Muscle layer of colon (tissue), 2 donors: ENCODE data around the gene BRSK2.

ENCODE experiments used
- H3K27ac ChIP-seq: one replicate; pipeline ENCODE4 v1.7.0; 2013; ENCODE audit warnings: low read depth, mild to moderate bottlenecking, low read length, moderate library complexity
- H3K27me3 ChIP-seq, 2 donors: one replicate each; pipeline ENCODE4 v1.7.0; 2013; ENCODE audit warnings: low read length in 2 of 2, mild to moderate bottlenecking in 2 of 2; ENCODE audit not compliant: insufficient read depth in 2 of 2, control insufficient read depth in 1 of 2
- H3K36me3 ChIP-seq: one replicate; pipeline ENCODE4 v1.7.0; 2013; ENCODE audit warnings: mild to moderate bottlenecking, low read length; ENCODE audit not compliant: insufficient read depth
- H3K4me1 ChIP-seq: one replicate; pipeline ENCODE4 v1.7.0; 2013; ENCODE audit warnings: mild to moderate bottlenecking, low read length; ENCODE audit not compliant: insufficient read depth
- H3K4me3 ChIP-seq, 2 donors: one replicate each; pipeline ENCODE4 v1.7.0; 2013; ENCODE audit warnings: low read length in 2 of 2, low read depth in 1 of 2, mild to moderate bottlenecking in 1 of 2, moderate library complexity in 1 of 2
- H3K9ac ChIP-seq: one replicate; pipeline ENCODE4 v1.7.0; 2013; ENCODE audit warnings: low read length
- H3K9me3 ChIP-seq: one replicate; pipeline ENCODE4 v1.7.0; 2013; ENCODE audit warnings: mild to moderate bottlenecking, low read length
- donor health status: abdominal sarcoma.
- donor health status: Adenocarcinoma of cecum.

The BRSK2 gene

DNA sequence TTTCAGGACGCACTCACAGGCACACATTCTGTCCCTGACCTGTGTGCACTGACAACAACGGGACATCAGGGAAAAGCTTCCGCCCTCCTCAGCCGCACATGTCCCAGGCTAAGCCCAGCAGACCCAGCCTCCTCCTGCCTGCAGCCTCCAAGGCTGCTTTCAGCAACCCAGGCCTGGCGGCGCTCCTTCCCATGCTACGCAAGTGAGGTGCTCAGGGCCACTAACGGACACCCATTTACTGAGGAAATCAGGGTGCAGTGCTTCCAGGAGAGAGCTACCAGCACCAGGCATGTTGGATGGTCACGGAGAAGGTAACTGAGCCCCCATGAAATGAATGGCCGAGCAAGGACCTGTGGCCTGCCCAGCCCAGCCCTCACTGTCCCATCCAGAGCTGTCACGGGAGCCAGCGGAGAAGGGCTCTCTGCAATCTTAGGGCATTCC, 90.0 kb downstream of the BRSK2 start:
- H3K9ac ChIP-seq = no peak overlapping the region

DNA sequence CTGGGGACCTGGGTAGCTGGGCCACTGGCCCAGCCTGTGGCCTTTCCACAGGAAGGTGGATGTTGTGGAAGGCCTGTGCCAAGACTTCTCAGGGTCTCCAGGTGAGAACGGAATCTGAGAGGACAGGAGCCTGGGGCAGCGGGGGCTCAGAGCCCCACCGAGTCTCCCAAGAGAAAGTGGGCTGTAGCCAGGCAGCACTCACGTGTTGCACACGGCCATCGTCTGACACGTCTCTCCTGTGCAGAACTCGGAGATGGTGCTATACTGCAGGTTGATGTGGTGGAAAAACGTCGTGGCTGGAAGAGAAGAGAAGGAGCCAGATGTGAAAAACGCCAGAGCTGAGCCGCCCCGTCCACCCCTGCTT, 90.4 kb downstream of the BRSK2 start:
- Histone ChIP-seq H3K27ac (peak overlapping the region; percentile 96), H3K9me3 (no peaks in the 10 kb centered on the region), H3K4me3 (no peak overlapping the region), H3K4me1 (peaks cover 64% of the 10 kb centered on the region), H3K9ac (no peak overlapping the region), H3K36me3 (peaks cover 56% of the 10 kb centered on the region), H3K27me3 (no peaks in the 10 kb centered on the region)

More for the DNA sequence above, 90.0 kb downstream of the BRSK2 start:
- Histone ChIP-seq H3K27ac (peak overlapping the region; percentile 96), H3K4me3 (no peak overlapping the region), H3K4me1 (peaks cover 63% of the 10 kb centered on the region), H3K36me3 (peaks cover 59% of the 10 kb centered on the region), H3K9me3 (no peaks in the 10 kb centered on the region), H3K27me3 (no peaks in the 10 kb centered on the region)

DNA sequence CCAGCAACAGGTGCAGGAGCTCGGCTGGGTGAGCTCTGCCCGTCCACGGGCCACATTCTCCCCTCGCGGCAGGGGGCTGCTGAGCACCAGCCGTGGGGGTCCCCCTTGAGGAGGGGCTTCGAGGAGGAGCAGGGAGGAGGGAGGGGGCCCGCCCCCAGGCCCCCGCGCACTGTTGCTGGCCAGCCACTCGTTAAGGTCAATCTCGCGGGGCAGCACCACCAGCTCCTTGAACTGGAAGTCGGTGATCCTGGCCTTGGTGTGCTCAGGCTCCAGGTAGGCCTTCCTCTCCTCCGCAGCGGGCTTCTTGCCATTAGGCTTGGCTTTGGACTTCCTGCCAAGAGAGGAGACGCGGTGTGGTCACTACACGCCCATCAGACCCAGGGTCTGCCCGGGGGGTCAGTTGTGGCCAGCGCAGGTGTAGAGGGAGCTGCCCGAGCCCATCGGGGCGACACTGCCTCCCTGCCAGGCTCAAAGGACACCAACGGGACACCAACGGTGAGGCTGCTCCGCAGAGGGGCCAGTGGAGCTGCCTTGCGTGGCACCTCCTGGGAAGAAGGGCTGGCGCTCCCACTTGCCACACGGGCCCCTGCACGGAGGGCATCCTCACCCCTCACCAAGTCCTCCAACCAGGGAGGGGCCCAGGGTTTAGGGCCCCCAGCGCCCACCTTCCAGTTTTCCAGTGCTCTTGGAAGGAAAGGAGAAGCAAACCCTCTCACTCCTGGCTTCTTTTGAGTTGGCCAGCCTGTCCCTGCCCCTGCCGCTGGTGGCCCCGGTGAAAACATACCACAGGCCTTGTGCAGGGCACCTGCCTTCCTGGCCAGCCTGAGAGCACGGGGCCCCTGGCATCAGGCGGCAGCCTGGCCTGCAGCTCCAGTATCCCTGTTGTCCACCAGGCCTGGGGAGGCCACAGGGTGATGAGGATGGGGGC, 91.1 kb downstream of the BRSK2 start:
- H3K27ac ChIP-seq = peak overlapping the region; percentile 96
- H3K4me3 ChIP-seq = no peak overlapping the region
- H3K9ac ChIP-seq = peak overlapping the region; percentile 37

GRCh38 chr11:1481483-1481825, 91.7 kb downstream of the BRSK2 start:
- Histone ChIP-seq H3K36me3 (peaks cover 43% of the 10 kb centered on the region), H3K27ac (peak overlapping the region; percentile 96), H3K27me3 (no peaks in the 10 kb centered on the region), H3K9ac (peak overlapping the region; percentile 51), H3K4me1 (peaks cover 71% of the 10 kb centered on the region), H3K4me3 (no peak overlapping the region), H3K9me3 (no peaks in the 10 kb centered on the region)

More for the DNA sequence above, 91.1 kb downstream of the BRSK2 start:
- H3K4me1 ChIP-seq = peaks cover 67% of the 10 kb centered on the region
- peaks cover 49% of the 10 kb centered on the region for H3K36me3 ChIP-seq
- H3K27me3 ChIP-seq = no peaks in the 10 kb centered on the region
- no peaks in the 10 kb centered on the region for H3K9me3 ChIP-seq

GRCh38 chr11:1481861-1482441, 92.2 kb downstream of the BRSK2 start:
- Histone ChIP-seq H3K9me3 (no peaks in the 10 kb centered on the region), H3K27ac (peak overlapping the region; percentile 96), H3K9ac (peak overlapping the region; percentile 51), H3K27me3 (no peaks in the 10 kb centered on the region), H3K4me3 (peak overlapping the region in 1 of 2 donors; percentile 43), H3K4me1 (peaks cover 71% of the 10 kb centered on the region), H3K36me3 (peaks cover 38% of the 10 kb centered on the region)

- peak overlapping the region; percentile 96 for H3K27ac ChIP-seq
- no peaks in the 10 kb centered on the region for H3K27me3 ChIP-seq
- H3K9me3 ChIP-seq = no peaks in the 10 kb centered on the region
- H3K9ac ChIP-seq = peak overlapping the region; percentile 51
- H3K36me3 ChIP-seq = peaks cover 29% of the 10 kb centered on the region
- peak overlapping the region; percentile 28 to 43 for H3K4me3 ChIP-seq
- peaks cover 79% of the 10 kb centered on the region for H3K4me1 ChIP-seq
Measured at GRCh38 chr11:1482581-1483444, 93.1 kb downstream of the BRSK2 start.

- peak overlapping the region; percentile 96 for H3K27ac ChIP-seq
- H3K4me1 ChIP-seq = peaks cover 83% of the 10 kb centered on the region
- no peaks in the 10 kb centered on the region for H3K27me3 ChIP-seq
- H3K9ac ChIP-seq = peak overlapping the region; percentile 51
- H3K9me3 ChIP-seq = no peaks in the 10 kb centered on the region
- peak overlapping the region; percentile 31 to 43 for H3K4me3 ChIP-seq
- H3K36me3 ChIP-seq = peaks cover 22% of the 10 kb centered on the region
Measured at GRCh38 chr11:1483445-1483961, 93.8 kb downstream of the BRSK2 start.

GRCh38 chr11:1484061-1484671, 94.4 kb downstream of the BRSK2 start:
- Histone ChIP-seq H3K9ac (peak overlapping the region; percentile 51), H3K4me3 (peak overlapping the region; percentile 5 to 70), H3K4me1 (peaks cover 83% of the 10 kb centered on the region), H3K27ac (peak overlapping the region; percentile 96), H3K36me3 (peaks cover 16% of the 10 kb centered on the region), H3K9me3 (no peaks in the 10 kb centered on the region), H3K27me3 (no peaks in the 10 kb centered on the region)

DNA sequence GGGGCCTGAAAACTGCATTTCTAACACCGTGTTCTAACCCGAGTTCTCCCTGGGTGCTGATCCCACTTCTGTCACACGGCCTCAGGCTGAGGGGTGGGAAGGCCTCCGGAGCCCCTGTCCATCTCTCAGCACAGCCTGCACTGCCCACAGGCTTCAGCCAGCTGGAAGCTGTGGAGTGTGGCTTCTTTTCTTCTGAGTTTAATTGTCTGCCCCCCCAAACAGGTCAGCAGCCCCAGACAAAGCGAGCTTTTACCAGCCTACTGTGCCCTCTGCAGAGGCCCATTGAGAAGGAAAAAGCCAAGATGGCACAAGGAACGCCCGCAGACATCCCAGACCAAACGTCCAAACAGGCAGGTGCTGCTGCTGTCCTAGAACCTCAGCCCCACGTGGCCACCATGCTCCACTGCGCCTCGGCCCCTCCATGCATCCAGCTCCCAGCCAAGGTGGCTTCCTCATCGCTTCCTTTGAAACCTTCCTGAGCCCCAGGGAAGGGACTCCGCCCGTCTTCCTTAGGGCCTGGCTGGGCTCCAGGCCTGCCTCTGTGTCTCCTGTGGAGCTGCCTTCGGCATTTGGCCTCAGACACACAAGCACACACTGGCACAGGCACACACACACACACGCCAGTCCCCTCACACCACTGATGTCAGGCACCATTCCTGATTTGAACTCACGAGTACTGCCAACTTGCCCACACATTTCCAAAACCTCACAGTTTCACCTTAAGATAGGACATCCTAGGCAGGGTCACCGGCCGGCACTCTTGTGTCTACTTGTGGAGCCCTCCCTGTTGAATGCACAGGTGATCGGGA, 95.2 kb downstream of the BRSK2 start:
- H3K36me3 ChIP-seq = peaks cover 8% of the 10 kb centered on the region
- no peaks in the 10 kb centered on the region for H3K27me3 ChIP-seq
- peak overlapping the region; percentile 51 for H3K9ac ChIP-seq
- no peaks in the 10 kb centered on the region for H3K9me3 ChIP-seq
- peaks cover 81% of the 10 kb centered on the region for H3K4me1 ChIP-seq
- peak overlapping the region; percentile 96 for H3K27ac ChIP-seq
- H3K4me3 ChIP-seq = peak overlapping the region; percentile 51 to 70

DNA sequence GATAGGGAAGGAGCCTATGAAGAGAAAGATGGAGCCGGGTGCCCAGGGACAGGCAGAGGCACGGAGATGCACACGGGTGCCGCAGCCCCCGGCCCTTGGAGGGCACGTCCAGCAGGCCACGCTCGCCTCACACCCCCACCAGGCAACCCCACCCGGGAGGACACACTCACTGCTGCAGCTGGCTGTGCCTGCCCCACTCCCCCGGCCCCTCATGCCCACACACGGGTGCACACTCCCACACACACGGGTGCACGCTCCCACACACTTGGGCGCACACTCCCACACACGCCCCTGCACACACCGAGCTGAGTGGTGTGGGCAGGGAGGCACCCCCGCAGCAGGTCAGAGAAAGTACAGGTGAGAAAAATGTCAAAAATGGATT, 95.8 kb downstream of the BRSK2 start:
- peak overlapping the region; percentile 51 for H3K9ac ChIP-seq

More for the DNA sequence above, 95.8 kb downstream of the BRSK2 start:
- Histone ChIP-seq H3K27ac (peak overlapping the region; percentile 96), H3K9me3 (no peaks in the 10 kb centered on the region), H3K4me3 (peak overlapping the region; percentile 51 to 70), H3K4me1 (peaks cover 75% of the 10 kb centered on the region), H3K36me3 (peaks cover 4% of the 10 kb centered on the region), H3K27me3 (no peaks in the 10 kb centered on the region)
